ENCODE results near the gene SLC7A7. TPM values are rescaled to one million over a fixed set of nuclear protein-coding genes. Genes with fewer than 3 reads are reported as not detected.
"Not testable (repeated sequence)": the region's sequence is repeated elsewhere in the genome, so short reads cannot be mapped to it uniquely, and the experiment has no call there.

SLC7A7 gene
- total RNA-seq, 1 experiment from 2014 or later: 13.6 TPM

DNA sequence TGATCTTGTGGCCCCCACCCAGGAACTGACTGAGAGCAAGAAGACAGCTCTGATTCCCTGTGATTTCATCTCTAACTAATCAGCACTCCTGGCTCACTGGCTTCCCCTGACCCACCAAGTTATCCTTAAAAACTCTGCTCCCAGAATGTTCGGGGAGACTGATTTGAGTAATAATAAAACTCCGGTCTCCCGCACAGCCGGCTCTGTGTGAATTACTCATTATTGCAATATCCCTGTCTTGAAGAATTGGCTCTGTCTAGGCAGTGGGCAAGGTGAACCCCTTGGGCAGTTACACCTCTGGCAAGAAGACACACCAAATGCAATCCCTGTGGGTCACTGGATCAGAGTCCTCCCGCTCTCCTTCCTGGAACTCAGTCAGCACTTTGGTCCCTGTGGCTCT is 21.3 kb downstream of the SLC7A7 start:
- no peak for DNase-seq (ENCODE audit: low spot score)

DNA sequence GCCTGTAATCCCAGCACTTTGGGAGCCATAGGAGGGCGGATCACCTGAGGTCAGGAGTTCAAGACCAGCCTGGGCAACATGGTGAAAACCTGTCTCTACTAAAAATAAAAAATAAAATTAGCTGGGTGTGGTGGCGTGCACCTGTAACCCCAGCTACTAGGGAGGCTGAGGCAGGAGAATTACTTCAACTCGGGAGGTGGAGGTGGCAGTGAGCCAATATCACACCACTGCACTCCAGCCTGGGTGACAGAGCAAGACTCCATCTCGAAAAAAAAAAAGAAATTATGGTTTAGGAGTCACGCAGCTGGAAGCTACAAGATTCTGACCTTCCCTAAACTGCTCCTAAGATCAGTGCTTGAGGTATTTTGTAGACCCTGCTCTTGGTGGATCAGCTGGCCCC is 21.7 kb downstream of the SLC7A7 start:
- DNase-seq (ENCODE audit: low spot score): not testable (repeated sequence)

DNA sequence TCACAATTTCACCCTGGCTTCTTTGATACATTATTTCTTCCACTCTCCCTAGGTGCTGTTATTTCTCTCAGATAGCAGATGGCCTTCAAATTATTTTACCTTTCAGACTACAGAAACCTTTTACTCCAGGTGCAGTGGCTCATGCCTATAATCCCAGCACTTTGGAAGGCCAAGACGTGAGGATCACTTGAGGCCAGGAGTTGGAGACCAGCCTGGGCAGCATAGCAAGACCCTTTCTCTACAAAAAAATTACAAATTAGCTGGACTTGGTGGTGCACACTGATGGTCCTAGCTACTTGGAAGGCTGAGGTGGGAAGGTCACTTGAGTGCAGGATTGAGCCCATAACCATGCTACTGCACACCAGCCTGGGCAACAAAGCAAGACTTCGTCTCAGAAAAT is 23.1 kb downstream of the SLC7A7 start:
- DNase-seq (ENCODE audit: low spot score): no peak

DNA sequence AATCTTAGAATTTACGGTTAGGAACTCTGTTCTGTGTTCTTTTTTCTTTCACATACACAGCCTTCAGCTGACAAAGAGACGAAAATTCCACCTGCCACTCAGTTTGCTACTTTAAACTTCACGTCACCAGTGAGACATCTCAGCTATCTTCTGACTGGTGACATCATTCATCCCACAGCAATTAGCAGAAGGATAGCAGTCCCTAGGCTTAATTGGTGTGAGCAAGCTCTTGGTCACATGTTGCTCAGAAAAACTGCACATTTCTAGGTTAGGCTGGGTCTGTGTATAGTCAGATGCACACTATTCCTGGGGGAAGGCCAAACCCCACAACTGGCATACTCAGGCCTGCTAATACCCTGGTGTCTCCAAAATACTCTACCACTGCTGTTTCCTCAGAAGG is 23.9 kb downstream of the SLC7A7 start:
- peak; percentile 69 for DNase-seq (ENCODE audit: low spot score)

DNA sequence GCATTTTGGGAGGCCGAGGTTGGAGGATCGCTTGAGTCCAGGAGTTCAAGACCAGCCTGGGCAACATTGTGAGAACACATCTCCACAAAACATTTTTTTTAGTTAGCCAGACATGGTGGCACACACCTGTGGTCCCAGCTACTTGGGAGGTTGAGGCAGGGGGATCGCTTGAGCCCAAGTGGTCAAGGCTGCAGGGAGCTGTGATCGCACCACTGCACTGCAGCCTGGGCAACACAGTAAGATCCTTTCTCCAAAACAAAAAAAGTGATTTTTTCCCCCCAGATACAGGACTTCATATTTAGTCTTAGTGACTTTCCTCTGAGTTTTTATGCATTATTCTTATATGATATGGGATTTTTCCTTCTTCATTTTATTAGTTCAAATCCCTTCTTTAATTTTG is 28.6 kb downstream of the SLC7A7 start:
- DNase-seq (ENCODE audit: low spot score): no peak

DNA sequence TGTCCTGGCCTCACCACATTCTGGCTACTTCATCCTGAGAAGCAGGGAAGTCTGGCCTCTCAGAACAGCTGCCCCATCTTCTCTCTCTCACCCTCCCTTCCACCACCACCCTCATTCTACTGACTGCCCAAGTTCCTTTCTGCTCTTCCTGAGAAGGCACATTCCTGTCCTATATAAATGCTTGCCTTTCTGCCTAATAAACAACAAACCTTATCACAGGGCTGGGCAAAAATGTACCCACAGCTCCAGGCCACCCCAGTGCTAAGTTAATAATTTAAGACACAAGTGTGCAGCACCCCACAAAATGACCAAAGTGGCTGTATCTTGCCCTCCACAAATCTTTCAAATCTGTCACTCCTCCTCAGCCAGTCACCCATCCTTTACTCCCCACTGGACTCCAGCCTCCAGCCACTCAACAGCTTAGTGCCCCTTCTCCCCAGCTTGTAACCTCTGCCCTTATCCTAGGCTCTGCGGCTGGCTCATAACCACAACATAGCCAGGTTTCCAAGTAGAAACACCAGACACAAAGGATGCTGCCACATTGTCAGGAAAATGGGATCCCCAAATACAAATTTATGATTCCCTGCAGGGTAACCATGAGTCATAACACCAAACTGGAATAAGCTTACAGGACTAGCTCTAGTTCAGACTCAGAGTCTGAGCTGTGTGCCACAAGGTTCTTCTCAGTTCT is 33.8 kb downstream of the SLC7A7 start:
- peak; percentile 32 for DNase-seq (ENCODE audit: low spot score)

DNA sequence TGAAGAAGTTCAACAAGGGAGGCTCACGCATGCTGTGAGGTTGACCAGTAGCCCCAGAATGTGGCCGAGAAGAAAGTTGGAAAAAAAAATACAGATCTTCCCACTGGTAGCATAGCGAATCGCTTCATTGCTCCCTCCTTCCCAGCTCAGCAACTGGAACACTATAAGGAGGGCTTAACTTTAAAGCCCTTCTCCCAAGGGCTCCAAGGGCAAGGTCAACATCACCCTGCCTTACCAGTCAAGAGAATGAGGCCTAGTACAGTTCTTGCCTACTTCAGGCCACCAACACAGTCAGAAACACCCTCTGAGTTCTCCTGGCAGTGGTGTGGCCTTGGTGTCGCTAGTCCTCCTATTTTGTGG is 34.3 kb downstream of the SLC7A7 start:
- DNase-seq (ENCODE audit: low spot score): no peak

DNA sequence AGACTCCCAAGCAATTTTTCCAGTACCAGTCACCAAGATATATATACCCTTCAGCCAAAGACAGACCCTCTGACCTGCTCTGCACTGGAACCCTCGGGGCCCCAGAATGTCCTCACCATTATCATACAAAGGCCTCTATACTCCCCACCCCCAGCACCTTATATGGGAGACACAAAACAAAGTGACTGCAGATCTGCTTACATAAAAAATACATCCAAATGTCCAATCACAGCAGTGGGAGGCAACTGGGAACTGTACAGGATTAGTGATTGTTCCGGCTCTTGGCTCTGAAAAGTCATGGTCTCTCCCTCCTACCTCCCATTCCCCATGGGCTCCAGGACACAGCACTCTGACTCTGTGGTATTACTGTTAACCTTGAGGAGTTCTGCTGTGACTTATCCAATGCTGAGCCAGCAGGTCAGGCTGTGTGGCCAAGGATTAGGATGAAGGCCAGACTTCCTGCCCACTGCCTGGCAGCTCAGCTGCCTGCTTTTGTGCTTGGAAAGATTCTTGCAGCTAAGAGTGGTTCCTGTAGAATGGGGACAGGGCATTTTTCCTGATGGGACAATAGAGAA is 35.0 kb downstream of the SLC7A7 start:
- no peak for DNase-seq (ENCODE audit: low spot score)

DNA sequence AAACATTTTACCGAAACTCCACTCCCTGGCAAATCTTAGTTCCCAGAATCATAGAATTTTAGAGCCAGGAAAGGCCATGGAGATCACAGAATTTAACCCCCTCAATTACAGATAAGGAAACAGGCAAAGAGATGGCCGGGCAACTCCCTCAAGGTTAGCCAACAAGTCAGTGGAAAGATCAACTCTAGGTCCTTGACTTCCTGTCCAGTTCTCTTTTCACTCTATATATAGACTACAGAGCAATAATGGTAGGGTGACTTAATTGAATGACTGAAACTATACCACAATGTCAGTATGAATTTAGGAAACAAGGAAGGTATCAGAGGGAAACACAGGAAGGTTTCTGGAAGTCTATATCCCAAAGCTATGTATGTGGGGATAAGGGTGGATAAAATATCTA is 37.2 kb downstream of the SLC7A7 start:
- no peak for DNase-seq (ENCODE audit: low spot score)

DNA sequence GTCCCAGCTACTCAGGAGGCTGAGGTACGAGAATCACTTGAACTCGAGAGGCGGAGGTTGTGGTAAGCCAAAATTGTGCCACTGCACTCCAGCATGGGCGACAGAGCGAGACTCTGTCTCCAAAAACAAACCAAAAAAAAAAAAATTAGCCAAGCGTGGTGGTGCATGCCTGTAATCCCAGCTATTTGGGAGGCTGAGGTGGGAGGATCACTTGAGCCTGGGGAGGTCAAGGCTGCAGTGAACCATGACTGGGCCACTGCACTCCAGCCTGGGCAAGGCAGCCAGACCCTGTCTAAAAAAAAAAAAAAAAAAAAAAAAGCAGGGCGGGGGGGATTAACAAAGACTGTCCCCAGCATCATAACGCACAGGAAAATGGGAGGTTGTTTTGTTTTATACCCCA is 38.4 kb downstream of the SLC7A7 start:
- DNase-seq (ENCODE audit: low spot score): not testable (repeated sequence)

DNA sequence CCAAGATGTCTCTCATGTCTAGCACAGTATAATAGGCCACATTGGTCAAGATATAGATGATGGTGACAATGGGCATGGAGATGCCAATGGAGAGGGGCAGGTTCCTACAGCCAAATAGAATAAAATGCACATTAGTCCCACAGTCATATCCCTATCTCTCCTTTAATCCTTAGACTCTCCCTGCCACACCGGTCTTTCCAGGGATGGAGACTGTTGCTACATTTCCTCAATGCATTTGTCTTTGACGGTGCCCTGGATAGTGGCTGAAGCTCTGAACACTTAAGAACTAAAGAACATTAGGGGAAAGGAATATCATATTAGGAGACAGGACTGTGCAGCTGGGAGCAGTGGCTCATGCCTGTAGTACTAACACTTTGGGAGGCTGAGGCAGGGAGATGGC is 39.0 kb downstream of the SLC7A7 start:
- DNase-seq (ENCODE audit: low spot score): no peak

DNA sequence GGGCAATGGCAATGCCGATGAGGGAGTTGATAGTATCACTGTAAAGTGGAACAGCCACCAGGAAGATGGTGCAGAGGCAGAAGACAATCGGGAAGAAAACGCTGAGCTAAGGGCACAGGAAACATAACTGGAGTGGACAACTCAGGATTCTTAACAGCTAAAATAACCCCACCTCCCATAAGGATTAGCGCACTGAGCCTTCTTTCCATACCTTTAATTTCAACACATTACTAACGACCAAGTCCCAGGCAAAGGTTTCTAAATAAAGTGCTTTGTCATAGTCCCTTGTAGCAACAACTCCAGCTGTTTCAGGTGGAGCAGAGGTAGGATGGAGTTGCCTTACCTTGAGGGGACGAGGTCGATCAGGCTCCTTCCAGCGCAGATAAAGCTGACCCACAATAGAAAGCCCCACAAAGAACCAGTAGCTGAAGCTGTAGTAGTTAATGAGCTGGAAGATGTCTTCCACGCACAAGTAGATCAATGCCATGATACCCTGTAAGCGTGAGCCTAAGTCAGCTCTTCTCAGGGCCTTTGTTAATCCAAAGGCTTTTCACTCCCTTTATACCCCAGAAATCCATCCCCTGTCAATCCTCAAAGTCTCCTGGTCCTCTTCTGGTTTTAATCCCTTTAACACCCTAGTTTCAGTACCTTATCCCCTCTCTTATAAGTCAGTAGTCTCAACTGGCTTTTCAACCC is 41.1 kb downstream of the SLC7A7 start:
- DNase-seq (ENCODE audit: low spot score): no peak

DNA sequence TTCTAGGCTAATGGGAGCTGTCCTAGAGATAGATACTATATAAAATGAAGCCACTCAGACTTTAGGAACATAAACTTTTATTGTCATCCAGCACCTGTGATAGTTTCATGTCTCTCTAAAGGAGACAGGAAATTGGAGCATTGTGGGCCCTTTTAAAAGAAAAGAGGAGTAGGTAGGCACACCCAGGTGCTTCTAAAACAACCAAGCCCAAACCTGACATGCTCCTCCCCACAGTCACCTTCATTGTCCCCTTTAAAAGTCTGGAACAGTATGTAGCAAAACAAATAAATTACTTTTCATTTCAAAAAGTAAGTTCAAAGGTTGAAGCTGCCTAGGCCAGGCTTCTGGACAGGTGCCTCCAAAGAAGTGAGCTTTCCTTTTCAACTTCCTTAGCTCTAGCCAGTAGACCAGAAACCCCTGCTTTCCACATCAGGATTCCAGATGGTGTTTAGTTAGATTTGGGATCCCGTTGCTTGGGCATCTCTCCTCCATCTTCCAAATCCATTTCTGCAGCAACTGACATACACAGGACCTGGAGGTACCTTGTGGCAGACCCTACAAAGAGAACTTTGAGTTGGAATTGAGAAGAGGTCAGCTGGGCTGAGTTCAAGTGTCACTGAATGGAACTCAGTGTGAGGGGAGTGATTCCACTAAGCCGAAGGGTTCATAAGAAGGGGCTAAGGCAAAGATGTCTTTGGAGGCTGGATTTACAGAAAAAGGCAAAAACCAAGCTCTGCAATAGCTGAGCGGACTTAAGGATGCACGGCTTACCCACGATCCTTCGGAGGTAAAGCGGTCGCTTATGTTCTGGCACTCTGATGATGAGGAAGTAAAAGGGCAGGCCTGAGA is 41.8 kb downstream of the SLC7A7 start:
- DNase-seq (ENCODE audit: low spot score): no peak

DNA sequence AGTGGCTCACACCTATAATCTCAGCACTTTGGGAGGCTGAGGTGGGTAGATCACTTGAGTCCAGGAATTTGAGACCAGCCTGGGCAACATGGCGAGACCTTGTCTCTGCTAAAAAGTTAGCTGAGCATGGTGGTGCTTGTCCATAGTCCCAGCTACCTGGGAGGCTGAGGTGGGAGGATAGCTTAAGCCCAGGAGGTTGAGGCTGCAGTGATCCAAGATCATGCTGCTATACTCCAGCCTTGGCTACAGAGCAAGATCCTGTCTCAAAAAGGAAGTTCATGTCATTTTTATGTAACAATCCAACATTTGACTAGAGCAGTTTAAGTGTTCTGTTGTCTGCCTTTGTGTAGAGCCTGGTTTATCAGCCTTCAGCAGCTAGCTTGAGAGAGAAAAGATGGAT is 42.5 kb downstream of the SLC7A7 start:
- no peak for DNase-seq (ENCODE audit: low spot score)

DNA sequence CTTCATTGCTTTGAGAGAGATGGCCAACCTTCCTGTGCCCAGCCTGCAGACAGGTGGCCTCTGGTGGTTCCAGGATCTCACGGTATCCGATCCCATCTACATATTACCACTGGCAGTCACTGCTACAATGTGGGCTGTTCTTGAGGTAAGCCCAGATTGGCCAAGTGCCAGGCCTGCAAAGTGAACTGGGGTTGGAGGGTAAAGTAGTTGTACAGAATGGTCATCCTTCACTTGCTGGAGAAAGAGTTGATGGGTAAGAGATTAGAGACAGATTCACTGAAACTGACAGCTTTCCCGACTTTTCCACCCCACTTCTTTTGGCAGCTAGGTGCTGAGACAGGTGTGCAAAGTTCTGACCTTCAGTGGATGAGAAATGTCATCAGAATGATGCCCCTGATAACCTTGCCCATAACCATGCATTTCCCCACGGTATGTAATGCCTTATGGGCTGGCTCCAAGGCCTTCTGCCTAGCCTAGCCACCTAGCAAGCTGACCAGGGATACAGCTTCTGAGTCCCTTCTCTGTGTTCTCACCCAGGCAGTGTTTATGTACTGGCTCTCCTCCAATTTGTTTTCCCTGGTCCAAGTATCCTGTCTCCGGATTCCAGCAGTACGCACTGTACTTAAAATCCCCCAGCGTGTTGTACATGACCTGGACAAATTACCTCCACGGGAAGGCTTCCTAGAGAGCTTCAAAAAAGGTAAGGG is 44.6 kb downstream of the SLC7A7 start:
- no peak for DNase-seq (ENCODE audit: low spot score)

DNA sequence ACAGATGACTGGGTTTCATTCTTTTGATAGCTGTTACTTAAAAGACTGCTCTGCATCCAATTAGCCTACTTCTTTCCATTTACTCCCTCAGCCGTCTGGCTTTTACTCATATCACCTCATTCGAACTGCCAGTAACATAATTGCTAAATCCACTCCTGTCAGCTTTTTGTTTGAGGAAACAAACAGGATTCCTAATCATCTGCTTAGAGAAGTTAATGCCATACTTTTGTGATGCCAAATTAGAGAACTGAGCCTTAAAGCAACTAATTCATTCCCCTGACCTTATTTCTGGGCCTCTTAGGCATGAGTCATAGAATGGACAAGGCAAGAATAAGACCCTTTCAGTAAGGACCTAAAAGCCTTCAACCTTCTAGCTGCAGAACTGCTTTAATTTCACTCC is 45.9 kb downstream of the SLC7A7 start:
- no peak for DNase-seq (ENCODE audit: low spot score)

DNA sequence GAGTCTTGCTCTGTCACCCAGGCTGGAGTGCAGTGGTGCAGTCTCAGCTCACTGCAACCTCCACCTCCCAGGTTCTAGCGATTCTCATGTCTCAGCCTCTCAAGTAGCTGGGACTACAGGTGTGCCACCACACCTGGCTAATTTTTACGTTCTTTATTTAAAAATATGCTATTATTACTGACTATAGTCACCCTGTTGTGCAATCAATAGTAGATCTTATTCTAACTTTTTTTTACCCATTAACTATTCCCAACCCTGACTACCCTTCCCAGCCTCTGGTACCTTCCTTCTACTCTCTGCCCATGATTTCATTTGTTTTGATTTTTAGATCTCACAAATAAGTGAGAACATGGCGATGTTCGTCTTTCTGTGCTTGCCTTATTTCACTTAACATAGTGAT is 46.3 kb downstream of the SLC7A7 start:
- no peak for DNase-seq (ENCODE audit: low spot score)

DNA sequence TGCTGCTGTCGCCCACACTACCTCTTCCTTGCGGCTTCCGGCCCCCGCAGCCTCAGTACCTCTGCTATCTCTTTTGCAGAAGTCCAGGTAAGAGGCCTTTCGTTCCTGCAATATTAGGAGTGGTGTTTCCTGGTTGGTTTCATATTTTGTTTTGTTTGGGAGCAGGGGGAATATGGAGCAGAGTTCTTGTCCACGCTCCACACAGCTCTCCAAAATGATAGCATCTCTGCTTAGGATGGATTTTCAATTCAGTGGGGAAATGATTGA is 48.0 kb downstream of the SLC7A7 start:
- no peak for DNase-seq (ENCODE audit: low spot score)

DNA sequence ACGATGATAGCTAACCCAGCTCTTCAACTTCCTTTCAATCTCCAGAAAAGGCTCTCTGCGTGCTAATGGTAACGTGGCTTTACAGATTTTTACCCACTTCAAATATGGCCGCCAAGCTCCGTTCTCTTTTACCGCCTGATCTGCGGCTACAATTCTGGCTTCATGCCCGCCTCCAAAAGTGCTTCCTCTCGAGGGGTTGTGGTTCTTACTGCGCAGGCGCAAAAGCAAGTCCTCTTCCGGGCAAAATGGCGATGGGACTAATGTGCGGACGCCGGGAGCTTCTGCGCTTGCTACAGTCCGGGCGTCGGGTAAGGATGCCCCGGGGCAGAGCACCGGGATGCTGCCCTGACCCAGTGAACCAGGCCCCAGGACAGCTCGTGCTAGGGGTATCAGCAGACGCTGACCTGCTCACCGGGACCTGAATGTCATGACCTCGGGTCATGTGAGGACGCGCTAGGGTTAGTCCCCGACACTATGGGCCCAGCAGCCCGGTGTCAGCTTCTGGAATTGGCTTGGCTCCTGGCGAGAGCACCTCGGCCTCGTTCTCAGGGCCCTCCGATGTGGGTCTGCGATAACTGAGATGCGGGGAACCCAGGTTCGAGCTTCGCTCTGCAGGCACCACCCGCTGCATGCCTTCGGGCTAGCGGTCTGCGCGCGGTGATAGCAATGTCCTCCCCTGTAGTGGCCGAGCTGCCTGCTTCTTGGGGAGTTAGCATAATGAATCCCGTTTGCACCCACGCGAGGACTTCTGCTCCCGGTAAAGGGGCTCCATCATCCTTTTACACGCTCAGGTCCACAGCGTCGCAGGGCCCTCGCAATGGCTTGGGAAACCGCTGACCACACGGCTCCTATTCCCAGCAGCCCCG is 48.5 kb downstream of the SLC7A7 start, which contains the start of gene OXA1L:
Gene OXA1L (plus strand): TSS at position 232 of the 866 bp plus-strand sequence. CDS start 14 bp downstream, at position 246.
- peak; percentile 97 for DNase-seq (ENCODE audit: low spot score)

DNA sequence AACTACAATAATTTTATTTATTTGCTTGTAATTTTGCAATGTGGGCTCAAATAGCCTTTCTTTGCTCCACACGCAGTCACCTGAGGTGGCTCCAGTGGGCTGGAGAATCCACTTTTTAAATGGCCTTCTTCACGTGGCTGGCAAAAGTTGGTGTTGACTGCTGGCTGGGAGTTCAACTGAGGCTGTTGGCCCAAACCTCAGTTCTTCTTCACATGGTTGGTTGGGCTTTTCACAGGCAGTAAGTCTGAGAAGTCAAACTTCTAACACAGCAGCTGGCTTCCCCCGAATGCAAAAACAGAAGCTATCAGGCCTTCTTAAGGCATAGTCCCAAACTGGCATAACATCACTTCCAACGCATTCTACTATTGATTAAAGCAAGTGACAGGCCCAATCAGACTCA is 50.9 kb downstream of the SLC7A7 start:
- DNase-seq (ENCODE audit: low spot score): no peak

DNA sequence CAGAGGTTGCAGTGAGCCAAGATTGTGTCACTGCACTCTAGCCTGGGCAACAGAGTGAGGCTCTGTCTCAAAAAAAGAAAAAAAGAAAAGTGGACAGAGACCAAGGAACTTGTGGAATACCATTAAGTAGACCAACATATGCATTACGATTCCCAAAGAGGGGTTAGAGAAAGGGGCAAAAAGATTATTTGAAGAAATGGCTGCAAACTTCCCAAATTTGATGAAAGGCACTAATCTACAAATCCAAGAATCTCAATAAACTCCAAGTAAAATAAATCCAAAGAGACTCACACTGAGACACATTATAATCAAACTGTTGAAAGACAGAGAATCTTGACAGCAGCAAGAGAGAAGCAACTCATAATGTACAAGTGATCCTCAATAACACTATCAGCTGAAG is 53.5 kb downstream of the SLC7A7 start:
- DNase-seq (ENCODE audit: low spot score): no peak
